IMR-90 (cell line): Measurements from ENCODE around the gene PAK4. TPM values are rescaled to one million over a fixed set of nuclear protein-coding genes. Genes with fewer than 3 reads are reported as not detected.

Source experiments
- ATAC-seq: fragments of 200-7000 bp; cut with Tn5 transposase; 2 replicates; pipeline ENCODE4 v1.9.1; 2020; ENCODE audit warnings: low read depth, mild to moderate bottlenecking, moderate library complexity
- BruUV-seq: library from RNA; stranded (reverse); fragments of 400-500 nt; replicated peaks from 2 replicates; lab custom pipeline; 2021; lab: Mats Ljungman, UMichigan
- CTCF ChIA-PET: fragments of 300-600 bp; formaldehyde crosslinking; extraction: SDS; loops from one replicate; lab custom pipeline; 2021; ENCODE audit warnings: antibody characterized with exemption; lab: Yijun Ruan, JAX
- POLR2A ChIA-PET: fragments of 300-600 bp; sonication (Branson Sonifier 250); formaldehyde crosslinking; loops from one replicate; lab custom pipeline; 2022; ENCODE audit warnings: antibody characterized with exemption; ENCODE audit not compliant: unreplicated experiment; lab: Charles Lee
- DNase-seq: peaks from one replicate; pipeline ENCODE4 v3.0.0; 2013
- H2AFZ ChIP-seq: replicated peaks from 2 replicates; pipeline ENCODE3; 2013; ENCODE audit warnings: low read length, mild to moderate bottlenecking; ENCODE audit not compliant: poor library complexity
- H2AK5ac ChIP-seq: 2 replicates; pipeline ENCODE4 v1.6.1; 2013; ENCODE audit warnings: low read depth, low read length, inconsistent platforms
- H2AK9ac ChIP-seq: replicated peaks from 2 replicates; pipeline ENCODE3; 2013; ENCODE audit warnings: mild to moderate bottlenecking, low read depth, low read length, moderate library complexity; ENCODE audit not compliant: poor library complexity
- H2BK120ac ChIP-seq: 2 replicates; pipeline ENCODE4 v1.6.1; 2013; ENCODE audit warnings: low read depth, low read length, inconsistent platforms
- H2BK15ac ChIP-seq: 3 replicates; pipeline ENCODE4 v1.6.1; 2013; ENCODE audit warnings: low read depth, low read length, inconsistent platforms
- H2BK20ac ChIP-seq: 2 replicates; pipeline ENCODE4 v1.6.1; 2013; ENCODE audit warnings: low read depth, mild to moderate bottlenecking, inconsistent platforms, low read length, moderate library complexity
- H2BK5ac ChIP-seq: 2 replicates; pipeline ENCODE4 v1.6.1; 2013; ENCODE audit warnings: mild to moderate bottlenecking, low read depth, low read length, inconsistent platforms; ENCODE audit not compliant: poor library complexity, severe bottlenecking
- H3K14ac ChIP-seq: replicated peaks from 2 replicates; pipeline ENCODE4 v1.6.1; 2013; ENCODE audit warnings: low read depth, low read length, inconsistent platforms
- H3K18ac ChIP-seq: 2 replicates; pipeline ENCODE4 v1.6.1; 2013; ENCODE audit warnings: low read depth, low read length, control low read depth
- H3K23ac ChIP-seq: 2 replicates; pipeline ENCODE4 v1.6.1; 2013; ENCODE audit warnings: low read depth, low read length, inconsistent platforms
- H3K27ac ChIP-seq: 2 replicates; pipeline ENCODE4 v1.5.1; 2013; ENCODE audit warnings: mild to moderate bottlenecking, control low read depth, low read length; ENCODE audit not compliant: insufficient read depth
- H3K27me3 ChIP-seq: 2 replicates; pipeline ENCODE4 v1.6.1; 2013; ENCODE audit warnings: low read length; ENCODE audit not compliant: control insufficient read depth, insufficient read depth
- H3K36me3 ChIP-seq: 2 replicates; pipeline ENCODE4 v1.6.1; 2013; ENCODE audit warnings: low read length, mixed read lengths; ENCODE audit not compliant: control insufficient read depth, insufficient read depth
- H3K4ac ChIP-seq: 2 replicates; pipeline ENCODE4 v1.6.1; 2013; ENCODE audit warnings: low read depth, low read length, inconsistent platforms
- H3K4me1 ChIP-seq: 2 replicates; pipeline ENCODE4 v1.6.1; 2013; ENCODE audit warnings: low read length, mixed read lengths; ENCODE audit not compliant: control insufficient read depth, insufficient read depth
- H3K4me2 ChIP-seq: 2 replicates; pipeline ENCODE4 v1.6.1; 2013; ENCODE audit warnings: low read depth, mild to moderate bottlenecking, control low read depth, low read length, moderate library complexity
- H3K4me3 ChIP-seq: 2 replicates; pipeline ENCODE4 v1.5.1; 2013; ENCODE audit warnings: low read depth, mild to moderate bottlenecking, control low read depth, low read length, moderate library complexity; ENCODE audit not compliant: insufficient read depth
- H3K56ac ChIP-seq: 2 replicates; pipeline ENCODE4 v1.6.1; 2013; ENCODE audit warnings: low read length, inconsistent platforms; ENCODE audit not compliant: insufficient read depth; ENCODE audit errors: extremely low read depth
- H3K79me1 ChIP-seq, 2 experiments: 2 replicates each; pipeline ENCODE4 v1.6.1; 2013; ENCODE audit warnings: low read length in 2 of 2, inconsistent platforms in 1 of 2, low read depth in 1 of 2
- H3K9ac ChIP-seq: 2 replicates; pipeline ENCODE4 v1.6.1; 2013; ENCODE audit warnings: low read depth, low read length, control low read depth
- H3K9me1 ChIP-seq: 2 replicates; pipeline ENCODE4 v1.6.1; 2013; ENCODE audit warnings: low read length, inconsistent platforms; ENCODE audit not compliant: insufficient read depth
- H3K9me3 ChIP-seq: 2 replicates; pipeline ENCODE4 v1.6.1; 2013; ENCODE audit warnings: low read length; ENCODE audit not compliant: control insufficient read depth, insufficient read depth
- H4K20me1 ChIP-seq: 2 replicates; pipeline ENCODE4 v1.6.1; 2013; ENCODE audit warnings: low read length, inconsistent platforms; ENCODE audit not compliant: insufficient read depth
- H4K5ac ChIP-seq: 2 replicates; pipeline ENCODE4 v1.6.1; 2013; ENCODE audit warnings: mild to moderate bottlenecking, low read depth, low read length, control low read depth
- H4K8ac ChIP-seq, 2 experiments: 2 replicates each; pipeline ENCODE4 v1.6.1; 2013; ENCODE audit warnings: low read depth in 2 of 2, low read length in 2 of 2, control low read depth in 1 of 2, inconsistent platforms in 1 of 2
- H4K91ac ChIP-seq: 2 replicates; pipeline ENCODE4 v1.6.1; 2013; ENCODE audit warnings: low read depth, low read length, inconsistent platforms; ENCODE audit not compliant: insufficient read depth
- BHLHE40 ChIP-seq: fragments of 150-350 bp; IDR thresholded peaks from 2 replicates; pipeline ENCODE4 v1.6.1; 2016; ENCODE audit warnings: mild to moderate bottlenecking, low read depth, low read length
- CEBPB ChIP-seq: IDR thresholded peaks from 2 replicates; pipeline ENCODE4 v1.6.1; 2012; ENCODE audit warnings: low read depth, low read length, improper control_type of control experiment
- CHD1 ChIP-seq: IDR thresholded peaks from 2 replicates; pipeline ENCODE4 v1.6.1; 2012; ENCODE audit warnings: low read depth, low read length, improper control_type of control experiment
- ELK1 ChIP-seq: fragments of 150-350 bp; IDR thresholded peaks from 2 replicates; pipeline ENCODE4 v1.6.1; 2016; ENCODE audit warnings: low read depth, mild to moderate bottlenecking, low read length, moderate library complexity, borderline replicate concordance
- FOS ChIP-seq: fragments of 150-350 bp; IDR thresholded peaks from 2 replicates; pipeline ENCODE4 v1.6.1; 2016; ENCODE audit warnings: low read depth, low read length
- MXI1 ChIP-seq: IDR thresholded peaks from 2 replicates; pipeline ENCODE4 v1.6.1; 2012; ENCODE audit warnings: low read depth, mild to moderate bottlenecking, low read length, moderate library complexity, borderline replicate concordance
- NFE2L2 ChIP-seq: fragments of 150-350 bp; IDR thresholded peaks from 2 replicates; pipeline ENCODE4 v1.6.1; 2016; ENCODE audit warnings: low read depth, mild to moderate bottlenecking, low read length
- RAD21 ChIP-seq: IDR thresholded peaks from 2 replicates; pipeline ENCODE4 v1.6.1; 2012; ENCODE audit warnings: low read length, improper control_type of control experiment
- RCOR1 ChIP-seq: IDR thresholded peaks from 2 replicates; pipeline ENCODE4 v1.6.1; 2012; ENCODE audit warnings: mild to moderate bottlenecking, low read length, improper control_type of control experiment; ENCODE audit not compliant: insufficient replicate concordance
- RFX5 ChIP-seq: IDR thresholded peaks from 2 replicates; pipeline ENCODE4 v1.8.0; 2012; ENCODE audit warnings: low read depth, mild to moderate bottlenecking, low read length, moderate library complexity
- USF2 ChIP-seq: fragments of 150-350 bp; IDR thresholded peaks from 2 replicates; pipeline ENCODE4 v1.6.1; 2017; ENCODE audit warnings: mild to moderate bottlenecking, antibody characterized with exemption, low read length, low read depth
- WGBS, 2 experiments: methylation state at CpG; one replicate each; pipeline versions ENCODE4 v1.1.5 to v1.1.7; 2013; ENCODE audit warnings: missing lambda C conversion rate in 2 of 2; ENCODE audit not compliant: insufficient read length in 1 of 2; ENCODE audit errors: extremely low coverage in 2 of 2; 5-methylcytosine and 5-hydroxymethylcytosine counted together
- dilution Hi-C: fragments of 300-500 bp; cut with HindIII; formaldehyde crosslinking; loops from one replicate; pipeline ENCODE4 v1.14.3; 2018; ENCODE audit warnings: low sequenced_read_pairs; ENCODE audit not compliant: unreplicated experiment
- in situ Hi-C: fragments of 300-500 bp; cut with MboI; formaldehyde crosslinking; loops from 3 replicates; pipeline ENCODE4 v1.14.3; 2019; ENCODE audit warnings: low sequenced_read_pairs, inconsistent platforms, mixed read lengths
- intact Hi-C: fragments of 100-400 bp; cut with micrococcal nuclease; formaldehyde crosslinking; loops from 2 replicates; pipeline ENCODE4 v1.10.0; 2022
- polyA plus RNA-seq, 3 experiments: library from polyadenylated mRNA; depleted of rRNA; stranded (reverse); fragments of >200 nt; gene quantifications; 2 replicates each; pipeline ENCODE4 v1.2.3, GENCODE V29; 2012; ENCODE audit warnings: low replicate concordance in 1 of 3
- total RNA-seq: library from RNA; depleted of rRNA; stranded (reverse); fragments of >200 nt; gene quantifications from 2 replicates; pipeline ENCODE4 v1.2.3, GENCODE V29; 2012

The PAK4 gene
- total and polyA plus RNA-seq, 2 of the 4 experiments (the other 2 are of a cell fraction): 2.0 to 27.2 TPM

GRCh38 chr19:39208175-39208795 lies 82.7 kb downstream of the PAK4 start:
- ATAC-seq: no peak
- Histone ChIP-seq H3K4me1 (no peaks in the 10 kb centered on the region), H2BK5ac (no peak overlapping the region), H3K4me3 (no peak overlapping the region), H3K79me1 (no peaks in the 10 kb centered on the region), H2AK9ac (no peak overlapping the region), H2AFZ (no peak overlapping the region), H4K5ac (no peak overlapping the region), H4K91ac (no peak overlapping the region), H3K36me3 (no peaks in the 10 kb centered on the region), H2AK5ac (no peak overlapping the region), H4K20me1 (no peaks in the 10 kb centered on the region), H4K8ac (no peak overlapping the region), H3K56ac (no peak overlapping the region), H3K4ac (no peak overlapping the region), H2BK120ac (no peak overlapping the region), H3K4me2 (no peak overlapping the region), H3K9me1 (no peaks in the 10 kb centered on the region), H3K9me3 (no peaks in the 10 kb centered on the region), H3K23ac (no peak overlapping the region), H2BK15ac (no peak overlapping the region), H3K27me3 (peaks cover 33% of the 10 kb centered on the region), H3K18ac (no peak overlapping the region), H2BK20ac (no peak overlapping the region), H3K14ac (no peak overlapping the region), H3K9ac (no peak overlapping the region), H3K27ac (no peak overlapping the region)
- in situ Hi-C loops (loop anchor here (25.0 kb wide), 1 partner anchor 746 kb away; no protein-coding TSS in a partner anchor), intact Hi-C loops (no loop called here), dilution Hi-C loops (no loop called here)
- no TSS peak for BruUV-seq
- POLR2A ChIA-PET: no interaction called here
- 51% methylated on average over 5 of the region's 9 CpGs; no CpG with 5 or more reads in 1 of the 2 experiments for WGBS, 2 experiments
- DNase-seq: no peak
- CTCF ChIA-PET: interaction anchor here (0.5 kb wide), 1 partner anchor 141 kb away, joined by 3 read pairs; no protein-coding TSS in a partner anchor
- TF ChIP-seq USF2 (no peak), NFE2L2 (no peak), BHLHE40 (no peak), CHD1 (no peak), RFX5 (no peak), CEBPB (no peak), MXI1 (no peak), ELK1 (no peak), FOS (no peak), RCOR1 (no peak), RAD21 (no peak)
